RWPE2 (cell line): ENCODE measurements around the gene ATF7IP2.

ENCODE experiments used
- ATAC-seq: fragments of 200-7000 bp; cut with Tn5 transposase; 3 replicates; pipeline ENCODE4 v1.9.1; 2021; ENCODE audit warnings: low read depth
- DNase-seq: peaks from one replicate; pipeline ENCODE4 v3.0.0-alpha.2; 2020; ENCODE audit warnings: low spot score
- H3K27ac ChIP-seq: fragments of 450-650 bp; 2 replicates; pipeline ENCODE4 v1.5.1; 2017; ENCODE audit warnings: mild to moderate bottlenecking; ENCODE audit not compliant: poor library complexity, severe bottlenecking
- H3K27me3 ChIP-seq: fragments of 250-450 bp; sonication (Bioruptor Pico); 2 replicates; pipeline ENCODE4 v1.5.1; 2021; ENCODE audit warnings: mild to moderate bottlenecking, moderate library complexity; ENCODE audit not compliant: insufficient read depth, poor library complexity, severe bottlenecking
- H3K36me3 ChIP-seq: fragments of 250-450 bp; sonication (Bioruptor Pico); 2 replicates; pipeline ENCODE4 v1.5.1; 2020; ENCODE audit warnings: low read depth, mild to moderate bottlenecking, moderate library complexity
- H3K4me1 ChIP-seq: fragments of 250-450 bp; sonication (Bioruptor Pico); 2 replicates; pipeline ENCODE4 v1.5.1; 2021; ENCODE audit warnings: mild to moderate bottlenecking, moderate library complexity; ENCODE audit not compliant: insufficient read depth, poor library complexity, severe bottlenecking
- H3K4me3 ChIP-seq: fragments of 250-450 bp; sonication (Bioruptor Pico); 2 replicates; pipeline ENCODE4 v1.5.1; 2021; ENCODE audit warnings: mild to moderate bottlenecking, moderate library complexity; ENCODE audit not compliant: severe bottlenecking
- H3K9me3 ChIP-seq: fragments of 250-450 bp; sonication (Bioruptor Pico); 2 replicates; pipeline ENCODE4 v1.5.1; 2021; ENCODE audit warnings: mild to moderate bottlenecking, moderate library complexity; ENCODE audit not compliant: severe bottlenecking
- TF ChIP-seq, protein P1 (sequence below): fragments of 450-650 bp; IDR thresholded peaks from one replicate; pipeline ENCODE4 v1.5.1; 2017; ENCODE audit warnings: mild to moderate bottlenecking, moderate library complexity; ENCODE audit not compliant: poor library complexity, severe bottlenecking

The ATF7IP2 gene

DNA sequence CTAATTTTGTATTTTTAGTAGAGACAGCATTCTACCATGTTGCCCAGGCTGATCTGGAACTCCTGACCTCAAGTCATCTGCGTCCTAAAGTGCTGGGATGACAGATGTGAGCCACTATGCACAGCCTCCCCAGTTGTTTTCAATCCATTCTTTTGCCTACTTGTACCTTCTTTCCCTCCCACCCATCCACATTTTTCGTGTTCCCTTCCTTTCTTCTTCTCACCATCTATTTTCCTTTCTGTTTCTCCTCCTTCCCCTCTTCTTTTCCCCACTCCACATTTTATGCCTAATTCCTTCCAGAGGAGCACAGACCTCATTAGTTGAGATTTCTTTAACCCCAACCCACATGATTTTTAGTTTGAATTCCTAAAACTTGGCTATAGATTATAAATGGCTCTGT is 94.3 kb downstream of the ATF7IP2 start:
- H3K27ac ChIP-seq, result no peak overlapping the region
- H3K4me1 ChIP-seq, result no peaks in the 10 kb centered on the region
- H3K27me3 ChIP-seq, result no peaks in the 10 kb centered on the region
- ATAC-seq (no peak), DNase-seq (no peak)
- no peaks in the 10 kb centered on the region for H3K9me3 ChIP-seq
- no peaks in the 10 kb centered on the region for H3K36me3 ChIP-seq
- no peak overlapping the region for H3K4me3 ChIP-seq
- TF ChIP-seq, protein P1, sequence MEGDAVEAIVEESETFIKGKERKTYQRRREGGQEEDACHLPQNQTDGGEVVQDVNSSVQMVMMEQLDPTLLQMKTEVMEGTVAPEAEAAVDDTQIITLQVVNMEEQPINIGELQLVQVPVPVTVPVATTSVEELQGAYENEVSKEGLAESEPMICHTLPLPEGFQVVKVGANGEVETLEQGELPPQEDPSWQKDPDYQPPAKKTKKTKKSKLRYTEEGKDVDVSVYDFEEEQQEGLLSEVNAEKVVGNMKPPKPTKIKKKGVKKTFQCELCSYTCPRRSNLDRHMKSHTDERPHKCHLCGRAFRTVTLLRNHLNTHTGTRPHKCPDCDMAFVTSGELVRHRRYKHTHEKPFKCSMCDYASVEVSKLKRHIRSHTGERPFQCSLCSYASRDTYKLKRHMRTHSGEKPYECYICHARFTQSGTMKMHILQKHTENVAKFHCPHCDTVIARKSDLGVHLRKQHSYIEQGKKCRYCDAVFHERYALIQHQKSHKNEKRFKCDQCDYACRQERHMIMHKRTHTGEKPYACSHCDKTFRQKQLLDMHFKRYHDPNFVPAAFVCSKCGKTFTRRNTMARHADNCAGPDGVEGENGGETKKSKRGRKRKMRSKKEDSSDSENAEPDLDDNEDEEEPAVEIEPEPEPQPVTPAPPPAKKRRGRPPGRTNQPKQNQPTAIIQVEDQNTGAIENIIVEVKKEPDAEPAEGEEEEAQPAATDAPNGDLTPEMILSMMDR, result no peak

DNA sequence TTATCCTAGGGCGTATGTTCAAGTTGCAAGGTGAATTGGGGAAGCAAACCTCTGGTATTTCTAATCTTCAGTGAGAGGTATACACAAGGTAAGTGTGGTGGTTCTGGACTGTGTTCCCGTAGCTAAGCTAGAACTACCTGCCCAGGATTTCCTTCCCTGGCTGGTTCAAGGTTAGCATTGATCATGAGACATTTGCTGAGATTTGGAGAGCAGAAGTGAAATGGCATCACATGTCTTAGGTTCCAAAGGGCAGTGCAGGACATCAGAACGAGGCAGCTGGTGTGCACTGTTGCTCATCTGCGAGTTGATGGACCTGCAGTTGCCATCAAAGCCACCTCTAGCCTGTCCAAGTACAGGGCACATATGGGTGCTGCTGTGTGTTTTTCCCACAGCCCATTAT is 99.3 kb downstream of the ATF7IP2 start:
- Histone ChIP-seq H3K9me3 (peaks cover 3% of the 10 kb centered on the region), H3K36me3 (no peaks in the 10 kb centered on the region), H3K27me3 (no peaks in the 10 kb centered on the region), H3K4me3 (no peak overlapping the region), H3K4me1 (no peaks in the 10 kb centered on the region), H3K27ac (no peak overlapping the region)
- TF ChIP-seq, protein P1, result no peak
- ATAC-seq, result no peak
- no peak for DNase-seq

DNA sequence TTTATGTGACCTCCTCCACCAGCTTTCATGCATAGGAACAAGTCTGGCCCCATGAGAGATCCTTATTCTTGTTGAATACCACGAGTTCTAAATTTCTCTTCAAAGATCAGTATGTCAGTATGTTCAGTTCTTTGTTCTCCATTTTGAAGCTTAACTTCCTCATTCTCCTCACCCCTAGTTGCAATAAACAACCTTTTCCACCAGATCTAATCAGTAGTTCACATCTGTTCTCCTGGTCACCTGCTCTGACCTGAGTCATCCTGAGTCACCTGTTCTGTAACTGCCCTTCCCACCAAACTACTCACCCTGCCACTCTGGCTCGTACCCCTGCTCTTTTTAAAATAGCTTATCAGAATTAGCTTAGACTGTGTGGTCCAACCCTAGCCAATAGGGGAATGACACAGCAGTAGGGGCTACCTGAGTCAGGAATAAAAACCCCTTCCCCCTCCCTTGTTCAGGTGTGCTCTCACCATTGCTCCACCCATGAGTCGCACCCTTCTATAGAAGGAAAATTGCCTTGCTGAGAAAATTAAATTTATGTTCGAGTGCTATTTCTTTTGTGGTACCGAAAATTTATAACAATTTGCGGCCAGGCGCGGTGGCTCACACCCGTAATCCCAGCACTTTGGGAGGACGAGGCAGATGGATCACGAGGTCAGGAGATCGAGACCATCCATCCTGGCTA is 100.0 kb downstream of the ATF7IP2 start:
- ATAC-seq, result no peak
- TF ChIP-seq, protein P1, result no peak
- H3K27me3 ChIP-seq, result no peaks in the 10 kb centered on the region
- no peak overlapping the region for H3K4me3 ChIP-seq
- peaks cover 3% of the 10 kb centered on the region for H3K9me3 ChIP-seq
- H3K27ac ChIP-seq, result no peak overlapping the region
- no peaks in the 10 kb centered on the region for H3K36me3 ChIP-seq
- no peak for DNase-seq
- H3K4me1 ChIP-seq, result no peaks in the 10 kb centered on the region

DNA sequence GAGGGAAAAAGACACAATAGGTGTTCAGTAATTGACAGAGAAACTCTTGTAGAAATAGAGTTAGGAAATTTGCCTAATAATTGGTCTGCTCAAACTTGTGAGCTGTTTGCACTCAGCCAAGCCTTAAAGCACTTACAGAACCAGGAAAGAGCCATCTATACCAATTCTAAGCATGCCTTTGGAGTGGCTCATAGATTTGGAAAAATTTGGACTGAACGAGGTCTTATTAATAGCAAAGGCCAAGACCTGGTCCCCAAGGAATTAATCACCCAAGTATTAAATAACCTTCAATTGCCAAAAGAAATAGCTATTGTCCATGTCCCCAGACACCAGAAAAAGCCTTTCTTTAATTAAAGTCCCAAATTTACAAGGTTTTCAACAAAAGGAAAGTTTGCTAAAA is 104.3 kb downstream of the ATF7IP2 start:
- TF ChIP-seq, protein P1, result no peak
- DNase-seq, result no peak

DNA sequence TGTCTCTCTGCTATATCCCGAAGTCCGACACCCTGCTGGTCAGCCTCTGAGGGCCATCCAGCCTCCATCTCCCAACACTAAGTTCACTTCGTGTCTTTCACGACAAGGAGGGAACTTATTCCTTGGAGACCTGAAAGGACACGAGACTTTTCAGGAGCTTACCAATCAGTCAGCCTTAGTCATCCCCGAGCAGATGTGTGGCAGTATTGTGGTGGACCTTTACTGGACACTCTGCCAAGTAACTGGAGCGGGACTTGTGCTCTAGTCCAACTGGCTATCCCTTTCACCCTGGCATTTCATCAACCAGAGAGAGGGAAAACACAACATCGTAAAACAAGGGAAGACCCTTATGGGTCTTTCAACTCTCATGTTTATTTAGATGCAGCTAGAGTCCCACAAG is 107.4 kb downstream of the ATF7IP2 start:
- Histone ChIP-seq H3K9me3 (peaks cover 5% of the 10 kb centered on the region), H3K4me1 (no peaks in the 10 kb centered on the region), H3K36me3 (no peaks in the 10 kb centered on the region), H3K27me3 (no peaks in the 10 kb centered on the region), H3K4me3 (no peak overlapping the region), H3K27ac (no peak overlapping the region)
- no peak for DNase-seq
- no peak for ATAC-seq
- TF ChIP-seq, protein P1, result no peak

More for the DNA sequence above, 104.3 kb downstream of the ATF7IP2 start:
- no peak overlapping the region for H3K27ac ChIP-seq
- H3K4me1 ChIP-seq, result no peaks in the 10 kb centered on the region
- no peaks in the 10 kb centered on the region for H3K27me3 ChIP-seq
- ATAC-seq, result no peak
- H3K9me3 ChIP-seq, result peaks cover 8% of the 10 kb centered on the region
- H3K36me3 ChIP-seq, result no peaks in the 10 kb centered on the region
- no peak overlapping the region for H3K4me3 ChIP-seq
